Measurements from ENCODE around the gene IFIT2. TPM values are rescaled to one million over a fixed set of nuclear protein-coding genes. Genes with fewer than 3 reads are reported as not detected.

IFIT2 gene
- total and polyA plus RNA-seq, 2 experiments from 2014 or later: 2.9 to 4.6 TPM

DNA sequence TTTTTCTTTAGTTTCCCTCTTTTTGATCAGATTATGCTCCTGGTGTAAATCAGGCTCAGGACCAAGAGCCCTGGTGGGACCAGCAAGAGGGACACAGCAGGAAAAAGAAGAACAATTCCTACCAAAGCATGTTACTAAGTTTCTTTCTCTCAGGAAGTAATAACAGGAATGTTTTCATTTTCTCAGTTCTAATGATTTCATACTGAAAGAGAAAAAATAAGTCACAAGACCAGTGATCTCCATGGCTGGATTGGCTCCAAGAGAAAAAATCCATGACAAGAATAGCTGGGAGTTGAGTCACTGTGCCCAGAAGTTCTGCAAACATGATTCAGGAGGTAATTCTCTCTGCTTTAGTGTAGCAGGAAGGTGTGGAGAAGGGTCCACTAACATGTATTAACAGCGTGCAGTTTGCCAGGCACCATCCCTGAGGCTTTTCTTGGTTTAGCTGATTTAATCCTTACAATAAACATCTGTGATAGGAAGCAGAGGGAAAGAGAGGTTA lies 23.8 kb upstream of the IFIT2 start:
- no peaks in the 10 kb centered on the region for H3K79me2 ChIP-seq
- WGBS (ENCODE audit: low lambda C conversion rate, missing lambda C conversion rate): 10% methylated on average over 1 of the region's 1 CpG
- H3K27ac ChIP-seq: peak overlapping the region; percentile 96
- H3K27me3 ChIP-seq: no peaks in the 10 kb centered on the region
- H3K9me3 ChIP-seq (ENCODE audit: low read depth): no peaks in the 10 kb centered on the region
- H3K9me2 ChIP-seq (replicated peaks; ENCODE audit: insufficient read depth): no peaks in the 10 kb centered on the region
- H2AFZ ChIP-seq: peak overlapping the region; percentile 3
- peak overlapping the region; percentile 44 for H3K4me2 ChIP-seq
- H3K4me1 ChIP-seq (ENCODE audit: insufficient read depth): peaks cover 18% of the 10 kb centered on the region
- no peaks in the 10 kb centered on the region for H3K36me3 ChIP-seq (replicated peaks; ENCODE audit: insufficient read depth, low read depth)
- TF ChIP-seq, protein P1, sequence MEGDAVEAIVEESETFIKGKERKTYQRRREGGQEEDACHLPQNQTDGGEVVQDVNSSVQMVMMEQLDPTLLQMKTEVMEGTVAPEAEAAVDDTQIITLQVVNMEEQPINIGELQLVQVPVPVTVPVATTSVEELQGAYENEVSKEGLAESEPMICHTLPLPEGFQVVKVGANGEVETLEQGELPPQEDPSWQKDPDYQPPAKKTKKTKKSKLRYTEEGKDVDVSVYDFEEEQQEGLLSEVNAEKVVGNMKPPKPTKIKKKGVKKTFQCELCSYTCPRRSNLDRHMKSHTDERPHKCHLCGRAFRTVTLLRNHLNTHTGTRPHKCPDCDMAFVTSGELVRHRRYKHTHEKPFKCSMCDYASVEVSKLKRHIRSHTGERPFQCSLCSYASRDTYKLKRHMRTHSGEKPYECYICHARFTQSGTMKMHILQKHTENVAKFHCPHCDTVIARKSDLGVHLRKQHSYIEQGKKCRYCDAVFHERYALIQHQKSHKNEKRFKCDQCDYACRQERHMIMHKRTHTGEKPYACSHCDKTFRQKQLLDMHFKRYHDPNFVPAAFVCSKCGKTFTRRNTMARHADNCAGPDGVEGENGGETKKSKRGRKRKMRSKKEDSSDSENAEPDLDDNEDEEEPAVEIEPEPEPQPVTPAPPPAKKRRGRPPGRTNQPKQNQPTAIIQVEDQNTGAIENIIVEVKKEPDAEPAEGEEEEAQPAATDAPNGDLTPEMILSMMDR (IDR thresholded peaks at IDR 0.05; ENCODE audit: poor library complexity): no peak
- TF ChIP-seq EZH2phosphoT487 (IDR thresholded peaks at IDR 0.05; ENCODE audit: low read depth, severe bottlenecking, unreplicated experiment): peak; percentile 50
- no peak overlapping the region for H3K4me3 ChIP-seq
- DNase-seq (ENCODE audit: low spot score): peak; percentile 87
- no peaks in the 10 kb centered on the region for H4K20me1 ChIP-seq (ENCODE audit: insufficient read depth, poor library complexity, severe bottlenecking)

- H3K9me3 ChIP-seq (ENCODE audit: low read depth): no peaks in the 10 kb centered on the region
- DNase-seq (ENCODE audit: low spot score): no peak
- peak overlapping the region; percentile 42 for H3K27ac ChIP-seq
- H3K9me2 ChIP-seq (replicated peaks; ENCODE audit: insufficient read depth): no peaks in the 10 kb centered on the region
- no peak overlapping the region for H3K4me3 ChIP-seq
- H3K36me3 ChIP-seq (replicated peaks; ENCODE audit: insufficient read depth, low read depth): no peaks in the 10 kb centered on the region
- peaks cover 21% of the 10 kb centered on the region for H3K4me1 ChIP-seq (ENCODE audit: insufficient read depth)
- no peaks in the 10 kb centered on the region for H3K79me2 ChIP-seq
- no peaks in the 10 kb centered on the region for H3K27me3 ChIP-seq
- TF ChIP-seq EZH2 (IDR thresholded peaks at IDR 0.05; ENCODE audit: borderline replicate concordance) (no peak), EZH2phosphoT487 (IDR thresholded peaks at IDR 0.05; ENCODE audit: low read depth, severe bottlenecking, unreplicated experiment) (no peak)
- TF ChIP-seq, protein P1 (IDR thresholded peaks at IDR 0.05; ENCODE audit: poor library complexity): no peak
- no peak overlapping the region for H2AFZ ChIP-seq
- H3K4me2 ChIP-seq: no peak overlapping the region
- H4K20me1 ChIP-seq (ENCODE audit: insufficient read depth, poor library complexity, severe bottlenecking): no peaks in the 10 kb centered on the region
These were observed 22.9 kb upstream of the IFIT2 start for GRCh38 chr10:89278900-89279392.

DNA sequence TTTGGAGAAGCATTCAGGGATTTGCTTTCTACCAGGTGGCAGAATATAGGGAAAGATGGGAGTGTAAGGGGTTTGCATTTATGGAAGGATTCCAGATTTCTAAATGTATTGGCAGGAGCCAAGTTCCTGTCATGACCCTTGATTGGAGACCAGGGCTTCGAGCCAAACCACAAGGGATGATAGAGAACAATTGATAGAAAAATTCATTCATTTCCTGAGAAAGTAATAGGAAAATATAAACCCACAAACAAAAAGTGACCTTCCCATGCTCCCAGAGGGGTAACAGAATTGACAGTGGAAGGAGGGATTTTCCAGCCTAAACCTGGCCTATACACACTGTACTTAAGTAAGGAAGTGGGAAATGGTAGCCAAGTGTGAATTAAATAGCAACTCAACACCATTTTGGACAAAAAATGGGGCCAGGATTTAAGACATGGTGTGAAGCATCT lies 22.4 kb upstream of the IFIT2 start:
- H2AFZ ChIP-seq: no peak overlapping the region
- H4K20me1 ChIP-seq (ENCODE audit: insufficient read depth, poor library complexity, severe bottlenecking): no peaks in the 10 kb centered on the region
- no peaks in the 10 kb centered on the region for H3K9me3 ChIP-seq (ENCODE audit: low read depth)
- no peaks in the 10 kb centered on the region for H3K79me2 ChIP-seq
- peak overlapping the region; percentile 42 for H3K27ac ChIP-seq
- H3K4me1 ChIP-seq (ENCODE audit: insufficient read depth): peaks cover 26% of the 10 kb centered on the region
- TF ChIP-seq EZH2 (IDR thresholded peaks at IDR 0.05; ENCODE audit: borderline replicate concordance) (no peak), EZH2phosphoT487 (IDR thresholded peaks at IDR 0.05; ENCODE audit: low read depth, severe bottlenecking, unreplicated experiment) (no peak)
- TF ChIP-seq, protein P1 (IDR thresholded peaks at IDR 0.05; ENCODE audit: poor library complexity): no peak
- H3K36me3 ChIP-seq (replicated peaks; ENCODE audit: insufficient read depth, low read depth): no peaks in the 10 kb centered on the region
- WGBS (ENCODE audit: low lambda C conversion rate, missing lambda C conversion rate): 94% methylated on average over 1 of the region's 1 CpG
- no peak overlapping the region for H3K4me2 ChIP-seq
- H3K4me3 ChIP-seq: no peak overlapping the region
- no peaks in the 10 kb centered on the region for H3K9me2 ChIP-seq (replicated peaks; ENCODE audit: insufficient read depth)
- no peaks in the 10 kb centered on the region for H3K27me3 ChIP-seq
- DNase-seq (ENCODE audit: low spot score): no peak
